ENCODE measurements around the gene C16orf96. TPM values are rescaled to one million over a fixed set of nuclear protein-coding genes. Genes with fewer than 3 reads are reported as not detected.

The C16orf96 gene
- total and polyA plus RNA-seq, 2 experiments from 2014 or later, result 0.37 to 2.2 TPM

DNA sequence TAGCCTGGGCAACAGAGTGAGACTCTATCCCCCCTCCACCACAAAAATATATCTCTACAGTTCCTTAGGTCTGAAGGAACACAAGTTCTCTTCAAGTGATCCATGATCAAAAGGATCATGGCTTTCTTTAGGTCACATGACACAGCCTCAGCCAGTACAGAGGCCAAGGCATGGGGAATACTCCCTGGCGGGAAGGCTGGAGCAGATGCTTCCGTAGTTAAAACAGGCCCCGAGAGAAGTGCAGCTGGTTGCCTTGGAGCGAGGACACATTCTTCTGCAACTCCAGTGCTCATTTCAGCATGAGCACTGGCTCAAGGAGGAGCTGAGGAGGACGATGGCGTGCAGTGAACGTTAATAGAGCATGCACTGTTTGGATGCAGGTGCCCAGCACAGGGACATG is 31.1 kb upstream of the C16orf96 start:
- no peak overlapping the region for H3K27ac ChIP-seq (ENCODE audit: low read depth)
- TF ChIP-seq NANOG (IDR thresholded peaks at IDR 0.05; ENCODE audit: borderline replicate concordance) (no peak), EZH2phosphoT487 (IDR thresholded peaks at IDR 0.05; ENCODE audit: unreplicated experiment) (no peak), STAT1 (IDR thresholded peaks at IDR 0.05; ENCODE audit: unreplicated experiment) (no peak), ZNF114 (CRISPR knock-in tag; IDR thresholded peaks at IDR 0.05) (no peak), EZH2 (IDR thresholded peaks at IDR 0.05; ENCODE audit: low read depth, unreplicated experiment) (no peak), ZNF331 (CRISPR knock-in tag; IDR thresholded peaks at IDR 0.05; ENCODE audit: low read depth) (no peak), JUNB (IDR thresholded peaks at IDR 0.05; ENCODE audit: unreplicated experiment) (no peak), CREB1 (CRISPR knock-in tag; IDR thresholded peaks at IDR 0.05; ENCODE audit: low read depth) (no peak), POLR2AphosphoS5 (IDR thresholded peaks at IDR 0.05; ENCODE audit: low read depth) (no peak)
- TF ChIP-seq, protein P1, sequence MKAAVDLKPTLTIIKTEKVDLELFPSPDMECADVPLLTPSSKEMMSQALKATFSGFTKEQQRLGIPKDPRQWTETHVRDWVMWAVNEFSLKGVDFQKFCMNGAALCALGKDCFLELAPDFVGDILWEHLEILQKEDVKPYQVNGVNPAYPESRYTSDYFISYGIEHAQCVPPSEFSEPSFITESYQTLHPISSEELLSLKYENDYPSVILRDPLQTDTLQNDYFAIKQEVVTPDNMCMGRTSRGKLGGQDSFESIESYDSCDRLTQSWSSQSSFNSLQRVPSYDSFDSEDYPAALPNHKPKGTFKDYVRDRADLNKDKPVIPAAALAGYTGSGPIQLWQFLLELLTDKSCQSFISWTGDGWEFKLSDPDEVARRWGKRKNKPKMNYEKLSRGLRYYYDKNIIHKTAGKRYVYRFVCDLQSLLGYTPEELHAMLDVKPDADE (IDR thresholded peaks at IDR 0.05), result no peak
- TF ChIP-seq, protein P2, sequence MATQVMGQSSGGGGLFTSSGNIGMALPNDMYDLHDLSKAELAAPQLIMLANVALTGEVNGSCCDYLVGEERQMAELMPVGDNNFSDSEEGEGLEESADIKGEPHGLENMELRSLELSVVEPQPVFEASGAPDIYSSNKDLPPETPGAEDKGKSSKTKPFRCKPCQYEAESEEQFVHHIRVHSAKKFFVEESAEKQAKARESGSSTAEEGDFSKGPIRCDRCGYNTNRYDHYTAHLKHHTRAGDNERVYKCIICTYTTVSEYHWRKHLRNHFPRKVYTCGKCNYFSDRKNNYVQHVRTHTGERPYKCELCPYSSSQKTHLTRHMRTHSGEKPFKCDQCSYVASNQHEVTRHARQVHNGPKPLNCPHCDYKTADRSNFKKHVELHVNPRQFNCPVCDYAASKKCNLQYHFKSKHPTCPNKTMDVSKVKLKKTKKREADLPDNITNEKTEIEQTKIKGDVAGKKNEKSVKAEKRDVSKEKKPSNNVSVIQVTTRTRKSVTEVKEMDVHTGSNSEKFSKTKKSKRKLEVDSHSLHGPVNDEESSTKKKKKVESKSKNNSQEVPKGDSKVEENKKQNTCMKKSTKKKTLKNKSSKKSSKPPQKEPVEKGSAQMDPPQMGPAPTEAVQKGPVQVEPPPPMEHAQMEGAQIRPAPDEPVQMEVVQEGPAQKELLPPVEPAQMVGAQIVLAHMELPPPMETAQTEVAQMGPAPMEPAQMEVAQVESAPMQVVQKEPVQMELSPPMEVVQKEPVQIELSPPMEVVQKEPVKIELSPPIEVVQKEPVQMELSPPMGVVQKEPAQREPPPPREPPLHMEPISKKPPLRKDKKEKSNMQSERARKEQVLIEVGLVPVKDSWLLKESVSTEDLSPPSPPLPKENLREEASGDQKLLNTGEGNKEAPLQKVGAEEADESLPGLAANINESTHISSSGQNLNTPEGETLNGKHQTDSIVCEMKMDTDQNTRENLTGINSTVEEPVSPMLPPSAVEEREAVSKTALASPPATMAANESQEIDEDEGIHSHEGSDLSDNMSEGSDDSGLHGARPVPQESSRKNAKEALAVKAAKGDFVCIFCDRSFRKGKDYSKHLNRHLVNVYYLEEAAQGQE (IDR thresholded peaks at IDR 0.05; ENCODE audit: unreplicated experiment), result no peak
- TF ChIP-seq, protein P3, sequence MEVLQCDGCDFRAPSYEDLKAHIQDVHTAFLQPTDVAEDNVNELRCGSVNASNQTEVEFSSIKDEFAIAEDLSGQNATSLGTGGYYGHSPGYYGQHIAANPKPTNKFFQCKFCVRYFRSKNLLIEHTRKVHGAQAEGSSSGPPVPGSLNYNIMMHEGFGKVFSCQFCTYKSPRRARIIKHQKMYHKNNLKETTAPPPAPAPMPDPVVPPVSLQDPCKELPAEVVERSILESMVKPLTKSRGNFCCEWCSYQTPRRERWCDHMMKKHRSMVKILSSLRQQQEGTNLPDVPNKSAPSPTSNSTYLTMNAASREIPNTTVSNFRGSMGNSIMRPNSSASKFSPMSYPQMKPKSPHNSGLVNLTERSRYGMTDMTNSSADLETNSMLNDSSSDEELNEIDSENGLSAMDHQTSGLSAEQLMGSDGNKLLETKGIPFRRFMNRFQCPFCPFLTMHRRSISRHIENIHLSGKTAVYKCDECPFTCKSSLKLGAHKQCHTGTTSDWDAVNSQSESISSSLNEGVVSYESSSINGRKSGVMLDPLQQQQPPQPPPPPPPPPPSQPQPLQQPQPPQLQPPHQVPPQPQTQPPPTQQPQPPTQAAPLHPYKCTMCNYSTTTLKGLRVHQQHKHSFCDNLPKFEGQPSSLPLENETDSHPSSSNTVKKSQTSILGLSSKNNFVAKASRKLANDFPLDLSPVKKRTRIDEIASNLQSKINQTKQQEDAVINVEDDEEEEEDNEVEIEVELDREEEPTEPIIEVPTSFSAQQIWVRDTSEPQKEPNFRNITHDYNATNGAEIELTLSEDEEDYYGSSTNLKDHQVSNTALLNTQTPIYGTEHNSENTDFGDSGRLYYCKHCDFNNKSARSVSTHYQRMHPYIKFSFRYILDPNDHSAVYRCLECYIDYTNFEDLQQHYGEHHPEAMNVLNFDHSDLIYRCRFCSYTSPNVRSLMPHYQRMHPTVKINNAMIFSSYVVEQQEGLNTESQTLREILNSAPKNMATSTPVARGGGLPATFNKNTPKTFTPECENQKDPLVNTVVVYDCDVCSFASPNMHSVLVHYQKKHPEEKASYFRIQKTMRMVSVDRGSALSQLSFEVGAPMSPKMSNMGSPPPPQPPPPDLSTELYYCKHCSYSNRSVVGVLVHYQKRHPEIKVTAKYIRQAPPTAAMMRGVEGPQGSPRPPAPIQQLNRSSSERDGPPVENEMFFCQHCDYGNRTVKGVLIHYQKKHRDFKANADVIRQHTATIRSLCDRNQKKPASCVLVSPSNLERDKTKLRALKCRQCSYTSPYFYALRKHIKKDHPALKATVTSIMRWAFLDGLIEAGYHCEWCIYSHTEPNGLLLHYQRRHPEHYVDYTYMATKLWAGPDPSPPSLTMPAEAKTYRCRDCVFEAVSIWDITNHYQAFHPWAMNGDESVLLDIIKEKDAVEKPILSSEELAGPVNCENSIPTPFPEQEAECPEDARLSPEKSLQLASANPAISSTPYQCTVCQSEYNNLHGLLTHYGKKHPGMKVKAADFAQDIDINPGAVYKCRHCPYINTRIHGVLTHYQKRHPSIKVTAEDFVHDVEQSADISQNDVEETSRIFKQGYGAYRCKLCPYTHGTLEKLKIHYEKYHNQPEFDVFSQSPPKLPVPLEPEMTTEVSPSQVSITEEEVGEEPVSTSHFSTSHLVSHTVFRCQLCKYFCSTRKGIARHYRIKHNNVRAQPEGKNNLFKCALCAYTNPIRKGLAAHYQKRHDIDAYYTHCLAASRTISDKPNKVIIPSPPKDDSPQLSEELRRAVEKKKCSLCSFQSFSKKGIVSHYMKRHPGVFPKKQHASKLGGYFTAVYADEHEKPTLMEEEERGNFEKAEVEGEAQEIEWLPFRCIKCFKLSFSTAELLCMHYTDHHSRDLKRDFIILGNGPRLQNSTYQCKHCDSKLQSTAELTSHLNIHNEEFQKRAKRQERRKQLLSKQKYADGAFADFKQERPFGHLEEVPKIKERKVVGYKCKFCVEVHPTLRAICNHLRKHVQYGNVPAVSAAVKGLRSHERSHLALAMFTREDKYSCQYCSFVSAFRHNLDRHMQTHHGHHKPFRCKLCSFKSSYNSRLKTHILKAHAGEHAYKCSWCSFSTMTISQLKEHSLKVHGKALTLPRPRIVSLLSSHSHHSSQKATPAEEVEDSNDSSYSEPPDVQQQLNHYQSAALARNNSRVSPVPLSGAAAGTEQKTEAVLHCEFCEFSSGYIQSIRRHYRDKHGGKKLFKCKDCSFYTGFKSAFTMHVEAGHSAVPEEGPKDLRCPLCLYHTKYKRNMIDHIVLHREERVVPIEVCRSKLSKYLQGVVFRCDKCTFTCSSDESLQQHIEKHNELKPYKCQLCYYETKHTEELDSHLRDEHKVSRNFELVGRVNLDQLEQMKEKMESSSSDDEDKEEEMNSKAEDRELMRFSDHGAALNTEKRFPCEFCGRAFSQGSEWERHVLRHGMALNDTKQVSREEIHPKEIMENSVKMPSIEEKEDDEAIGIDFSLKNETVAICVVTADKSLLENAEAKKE (CRISPR knock-in tag; IDR thresholded peaks at IDR 0.05), result no peak
- TF ChIP-seq, protein P4, sequence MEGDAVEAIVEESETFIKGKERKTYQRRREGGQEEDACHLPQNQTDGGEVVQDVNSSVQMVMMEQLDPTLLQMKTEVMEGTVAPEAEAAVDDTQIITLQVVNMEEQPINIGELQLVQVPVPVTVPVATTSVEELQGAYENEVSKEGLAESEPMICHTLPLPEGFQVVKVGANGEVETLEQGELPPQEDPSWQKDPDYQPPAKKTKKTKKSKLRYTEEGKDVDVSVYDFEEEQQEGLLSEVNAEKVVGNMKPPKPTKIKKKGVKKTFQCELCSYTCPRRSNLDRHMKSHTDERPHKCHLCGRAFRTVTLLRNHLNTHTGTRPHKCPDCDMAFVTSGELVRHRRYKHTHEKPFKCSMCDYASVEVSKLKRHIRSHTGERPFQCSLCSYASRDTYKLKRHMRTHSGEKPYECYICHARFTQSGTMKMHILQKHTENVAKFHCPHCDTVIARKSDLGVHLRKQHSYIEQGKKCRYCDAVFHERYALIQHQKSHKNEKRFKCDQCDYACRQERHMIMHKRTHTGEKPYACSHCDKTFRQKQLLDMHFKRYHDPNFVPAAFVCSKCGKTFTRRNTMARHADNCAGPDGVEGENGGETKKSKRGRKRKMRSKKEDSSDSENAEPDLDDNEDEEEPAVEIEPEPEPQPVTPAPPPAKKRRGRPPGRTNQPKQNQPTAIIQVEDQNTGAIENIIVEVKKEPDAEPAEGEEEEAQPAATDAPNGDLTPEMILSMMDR (conservative IDR thresholded peaks at IDR 0.05; ENCODE audit: low read depth in 2 of 2), result no peak
- peaks cover 11% of the 10 kb centered on the region; the same call in 2 of the 3 replicates for H3K36me3 Mint-ChIP-seq (ENCODE audit: low read depth)
- H3K4me3 Mint-ChIP-seq, result no peak overlapping the region
- no peak for DNase-seq (ENCODE audit: low spot score)
- no peak for ATAC-seq
- peaks cover 5% of the 10 kb centered on the region for H3K27me3 Mint-ChIP-seq (ENCODE audit: insufficient read depth, low read depth, poor library complexity)
- no peaks in the 10 kb centered on the region for H3K27me3 ChIP-seq (ENCODE audit: insufficient read depth)
- H3K9me2 ChIP-seq (ENCODE audit: insufficient read depth), result no peaks in the 10 kb centered on the region
- peaks cover 13% of the 10 kb centered on the region; the same call in 1 of the 2 replicates for H3F3A ChIP-seq (replicated peaks; ENCODE audit: low read depth)
- no peak overlapping the region for H3K27ac Mint-ChIP-seq
- no peaks in the 10 kb centered on the region for H3K9me3 Mint-ChIP-seq
- no peak overlapping the region for H2AFZ ChIP-seq
- no peak overlapping the region for H3K4me3 ChIP-seq
- no peak overlapping the region for H3K4me2 ChIP-seq
- H3K4me1 Mint-ChIP-seq, result peaks cover 53% of the 10 kb centered on the region
- H3K79me2 ChIP-seq (replicated peaks; ENCODE audit: insufficient read depth), result peaks cover 50% of the 10 kb centered on the region
- no peaks in the 10 kb centered on the region; the same call in 1 of the 2 replicates for H4K20me1 ChIP-seq (replicated peaks; ENCODE audit: insufficient read depth)
- peaks cover 42% of the 10 kb centered on the region for H3K4me1 ChIP-seq (ENCODE audit: insufficient read depth)
- H3K36me3 ChIP-seq (ENCODE audit: insufficient read depth), result no peaks in the 10 kb centered on the region

All from GM23338 (cell line).